HG03175 (cell line): ENCODE measurements around the gene ZBTB7B.

Experiments
- ATAC-seq: cut with Tn5 transposase; IDR thresholded peaks from one replicate; pipeline ENCODE4 v1.9.1; 2021; ENCODE audit warnings: mild to moderate bottlenecking, moderate library complexity; ENCODE audit not compliant: unreplicated experiment

ZBTB7B gene

DNA sequence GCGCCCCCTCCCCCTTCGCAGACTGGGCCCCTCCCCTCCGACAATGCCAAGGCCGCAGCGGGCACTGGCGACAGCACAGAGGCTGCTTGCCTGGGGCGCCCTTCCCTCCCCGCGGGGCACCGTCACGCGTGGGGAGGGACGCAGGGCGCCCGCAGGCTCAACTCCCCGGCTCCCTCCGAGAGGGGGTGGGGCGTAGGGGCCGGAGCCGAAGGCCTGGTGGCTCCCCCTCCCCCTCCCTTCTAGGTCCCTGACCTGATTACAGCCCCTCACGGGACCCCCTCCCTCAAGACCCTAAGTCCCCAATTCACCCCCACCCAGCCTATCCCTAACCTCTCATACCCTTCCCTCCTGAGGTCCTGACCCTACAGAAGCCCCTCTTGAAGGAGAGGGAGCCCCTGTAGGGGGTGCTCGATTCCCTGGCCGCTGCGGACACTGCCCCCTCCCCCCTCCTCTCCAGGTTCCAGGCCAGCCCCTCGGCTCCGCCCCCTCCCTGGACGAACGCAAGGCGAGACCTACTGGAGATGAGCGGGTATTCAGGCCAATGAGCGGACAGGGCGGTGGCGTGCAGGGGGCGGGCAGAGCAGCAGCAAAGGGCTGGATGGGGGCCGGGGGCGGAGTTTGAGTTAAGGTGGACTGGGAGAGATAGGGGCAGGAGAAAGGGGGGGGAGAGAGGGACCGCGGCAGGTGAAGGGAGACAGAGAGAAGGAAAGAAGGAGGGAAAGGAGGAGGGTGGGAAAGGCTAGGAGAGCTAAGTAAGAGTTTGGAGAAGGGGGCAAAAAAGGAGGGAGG lies 733 bp upstream of the ZBTB7B start:
- ATAC-seq: peak; percentile 62

DNA sequence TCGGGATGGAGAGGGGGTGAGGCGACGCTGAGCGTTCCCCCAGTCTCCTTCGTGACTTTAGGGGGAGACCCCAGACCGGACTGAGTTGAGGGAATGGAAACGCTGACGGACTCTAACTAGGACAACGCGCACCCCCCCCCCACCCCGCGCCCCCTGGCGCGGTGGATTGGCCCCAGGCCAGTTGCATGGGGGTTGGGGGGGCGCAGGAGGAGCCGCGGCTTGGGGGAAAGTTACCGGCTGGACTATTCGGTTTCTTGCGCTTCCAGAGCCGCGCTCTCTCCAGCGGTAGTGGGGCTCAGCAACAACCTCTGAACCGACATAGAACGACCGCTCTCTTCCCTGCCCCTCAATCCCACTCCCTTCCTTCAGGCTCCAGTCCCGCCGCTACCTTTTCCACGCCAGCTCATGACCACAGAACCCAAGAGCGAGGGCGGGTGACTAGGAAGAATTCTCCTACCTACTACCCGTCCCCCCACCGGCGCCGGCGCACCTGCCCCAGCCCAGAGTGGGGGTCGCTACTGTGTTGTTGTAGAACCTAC lies 694 bp downstream of the ZBTB7B start:
- ATAC-seq: no peak

DNA sequence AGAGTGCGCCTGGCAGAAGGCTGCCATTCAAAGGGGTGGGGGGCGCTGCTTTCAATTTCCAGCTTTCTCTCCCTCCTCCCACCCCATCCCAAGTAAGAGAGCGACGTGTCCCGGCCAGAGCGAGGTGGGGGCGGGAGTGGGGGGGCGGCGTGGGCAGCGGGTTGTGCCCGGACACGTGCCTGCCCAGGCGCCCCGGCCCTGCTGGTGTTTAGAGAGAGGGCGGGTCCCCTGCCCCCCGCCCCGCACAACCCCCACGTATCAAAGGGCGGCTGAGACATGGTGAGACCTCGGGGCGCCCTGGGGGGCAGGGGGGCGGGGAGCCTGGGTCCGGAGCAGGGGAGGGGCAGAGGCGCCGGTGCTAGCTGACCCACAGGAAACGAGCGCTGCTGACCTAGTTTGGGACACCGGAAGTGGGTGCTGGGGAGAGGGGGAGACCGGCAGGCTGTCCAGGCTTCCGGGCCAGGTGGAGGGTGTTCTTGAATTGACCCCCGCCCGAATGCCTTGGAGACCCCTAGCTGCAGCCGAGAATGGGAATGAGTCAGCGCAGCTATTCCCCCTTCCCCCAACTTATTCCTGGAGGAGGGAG lies 1.3 kb downstream of the ZBTB7B start:
- no peak for ATAC-seq

DNA sequence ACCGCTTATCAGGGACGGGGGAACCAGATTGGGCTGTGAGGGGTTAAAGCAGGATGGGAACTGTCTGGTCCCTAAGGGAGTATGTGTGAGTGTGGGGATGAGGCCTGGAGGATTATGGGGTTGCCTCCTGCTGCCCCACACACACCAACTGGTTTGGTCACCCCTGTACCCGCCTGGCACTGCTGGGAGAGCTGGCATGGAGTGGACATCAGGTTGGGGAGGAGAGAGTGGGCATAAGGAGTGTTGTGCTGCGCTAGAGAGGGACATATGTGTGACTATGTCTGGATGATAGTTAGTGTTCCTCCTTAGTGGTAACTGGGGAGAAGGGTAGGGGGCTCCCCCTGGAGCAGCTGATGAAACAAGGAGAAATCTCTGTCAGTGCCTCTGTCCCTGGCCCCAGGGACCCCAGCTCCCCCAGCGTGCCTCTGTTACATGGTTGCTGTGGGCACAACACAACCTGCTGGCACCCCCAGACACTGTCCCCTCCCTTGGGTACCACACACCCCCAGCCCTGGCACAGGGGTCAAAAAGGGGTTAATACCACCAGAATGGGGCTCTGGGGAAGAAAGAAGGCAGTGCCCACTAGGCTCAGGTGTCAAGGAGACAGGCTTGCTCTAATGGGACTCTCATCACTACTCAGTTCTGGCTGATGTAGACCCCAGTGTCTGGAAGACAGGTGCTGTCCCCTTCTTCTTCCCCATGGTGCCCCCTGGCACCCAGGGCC lies 1.9 kb downstream of the ZBTB7B start:
- no peak for ATAC-seq

DNA sequence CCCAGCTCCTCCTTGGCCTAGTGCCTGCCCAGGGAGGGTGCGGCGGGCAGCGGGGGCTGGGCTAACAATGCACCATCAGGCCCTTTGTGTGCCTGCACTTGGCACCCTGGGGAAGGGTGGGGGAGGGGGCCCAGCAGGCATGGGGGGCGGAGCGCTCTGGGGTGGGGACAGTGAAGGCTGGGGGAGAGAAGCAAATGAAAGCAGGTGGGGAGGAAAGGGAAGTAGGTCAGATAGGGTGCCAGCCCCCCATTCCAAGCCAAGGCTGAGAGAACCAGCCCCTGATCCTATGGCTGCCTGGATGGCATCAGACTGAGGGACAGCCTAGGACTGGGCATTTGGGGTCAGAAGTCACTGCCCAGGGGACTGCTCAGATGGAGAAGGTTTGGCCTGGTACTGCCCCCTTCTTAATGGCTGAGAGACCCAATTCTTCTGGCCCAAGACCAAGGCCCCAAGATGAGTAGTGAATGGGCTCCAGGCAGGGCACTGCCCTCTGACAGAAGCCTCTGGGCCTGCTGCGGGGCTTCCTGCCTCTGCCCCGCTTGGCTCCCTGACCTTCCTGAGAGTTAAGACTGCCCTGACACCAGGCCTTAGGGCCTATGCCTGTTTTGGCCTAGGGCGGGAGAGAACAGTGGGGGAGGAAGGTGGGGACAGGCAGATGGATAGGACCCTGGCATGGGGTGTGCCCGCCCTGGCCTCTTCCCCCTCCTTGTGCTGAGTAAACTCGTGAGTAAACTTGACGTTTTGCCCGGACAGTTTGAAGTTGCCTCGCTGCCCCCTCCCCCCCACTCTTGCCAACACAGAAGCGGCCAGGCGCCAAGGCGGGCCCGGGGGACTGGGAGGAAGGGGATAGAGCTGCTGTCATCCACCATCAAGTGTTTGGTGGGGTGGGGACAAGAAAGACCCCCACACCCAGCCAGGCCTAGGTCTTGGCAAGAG lies 2.7 kb downstream of the ZBTB7B start:
- no peak for ATAC-seq

- no peak for ATAC-seq
Observed at GRCh38 chr1:155006601-155007101, 4.0 kb downstream of the ZBTB7B start.

GRCh38 chr1:155007251-155007828 lies 4.7 kb downstream of the ZBTB7B start:
- no peak for ATAC-seq

GRCh38 chr1:155008015-155008941 lies 5.7 kb downstream of the ZBTB7B start:
- no peak for ATAC-seq

GRCh38 chr1:155009221-155009711 lies 6.7 kb downstream of the ZBTB7B start:
- ATAC-seq: no peak

DNA sequence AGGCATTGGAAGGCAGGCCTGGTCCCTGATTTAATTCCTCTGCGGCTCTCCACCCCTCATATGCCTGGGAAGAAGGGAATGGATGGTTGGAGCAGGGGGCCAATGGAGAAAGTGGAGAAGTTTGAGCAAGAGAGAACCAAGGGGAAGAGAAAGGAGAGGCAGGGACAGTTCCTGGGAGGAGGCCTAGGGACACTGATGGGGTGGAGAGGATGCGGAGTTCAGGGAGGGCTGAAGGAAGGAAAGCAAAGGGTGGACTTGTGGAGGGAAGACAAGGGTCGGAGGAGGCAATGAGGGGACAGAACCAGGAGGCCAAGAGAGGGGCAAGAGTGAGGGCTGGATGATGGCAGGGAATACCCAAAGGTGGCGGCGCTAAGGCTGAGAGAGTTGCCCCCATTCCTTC lies 7.1 kb downstream of the ZBTB7B start:
- ATAC-seq: no peak

GRCh38 chr1:155010211-155010918 lies 7.8 kb downstream of the ZBTB7B start:
- ATAC-seq: no peak

- no peak for ATAC-seq
Observed at GRCh38 chr1:155011004-155011416, 8.4 kb downstream of the ZBTB7B start.

DNA sequence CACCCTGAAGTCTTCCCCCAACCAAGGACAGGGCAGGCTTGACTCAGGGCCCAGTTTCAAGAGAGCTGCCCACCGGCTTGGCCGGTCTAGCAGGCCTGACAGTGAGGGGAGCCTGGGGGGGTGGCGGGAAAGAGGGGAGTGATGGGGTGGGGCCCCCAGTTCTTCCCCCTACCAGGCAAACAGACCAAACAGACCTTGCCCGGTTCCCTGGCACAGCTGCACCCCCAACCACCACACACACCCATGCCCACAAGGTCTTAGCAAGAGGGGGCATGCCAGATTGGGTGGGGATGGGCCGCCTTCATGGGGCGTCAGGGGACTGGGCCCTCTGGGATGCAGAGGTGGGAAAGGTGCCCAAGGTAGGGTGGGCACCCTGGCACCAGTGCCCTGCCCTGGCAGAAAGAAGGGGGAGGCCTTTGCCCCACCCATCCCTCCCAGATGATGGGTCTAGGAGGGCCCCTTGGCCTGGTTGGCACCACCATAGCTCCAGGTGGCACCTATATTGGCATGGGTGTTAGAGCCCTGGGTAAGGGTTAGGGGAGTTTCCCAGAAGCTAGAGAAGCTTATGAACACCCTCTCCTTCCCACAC lies 8.9 kb downstream of the ZBTB7B start:
- ATAC-seq: no peak

DNA sequence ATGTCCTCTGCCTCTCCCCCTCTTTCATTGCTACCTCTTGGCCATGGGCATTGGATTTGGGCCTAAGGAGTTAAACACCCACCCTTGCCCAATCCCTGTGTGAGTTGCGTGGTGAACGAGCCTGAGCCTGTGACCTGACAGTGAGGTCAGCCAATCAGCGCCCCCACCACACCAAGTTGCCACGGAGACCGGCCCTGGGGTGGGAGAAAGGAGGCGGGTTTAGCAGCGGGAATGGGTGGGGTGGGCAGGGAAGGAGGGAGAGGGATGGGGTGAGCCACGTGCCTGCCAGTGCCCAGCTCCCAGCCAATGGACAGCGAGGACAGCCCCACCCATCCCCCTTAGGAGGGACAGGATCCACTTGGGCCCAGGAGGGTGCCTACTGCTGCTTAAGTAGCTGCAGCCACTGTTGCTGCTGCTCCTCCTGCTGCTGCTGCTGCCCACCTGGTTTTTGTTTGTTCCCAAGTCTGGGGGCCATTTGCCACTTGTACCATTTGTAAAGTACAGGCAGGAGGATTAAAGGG lies 9.5 kb downstream of the ZBTB7B start:
- ATAC-seq: no peak

DNA sequence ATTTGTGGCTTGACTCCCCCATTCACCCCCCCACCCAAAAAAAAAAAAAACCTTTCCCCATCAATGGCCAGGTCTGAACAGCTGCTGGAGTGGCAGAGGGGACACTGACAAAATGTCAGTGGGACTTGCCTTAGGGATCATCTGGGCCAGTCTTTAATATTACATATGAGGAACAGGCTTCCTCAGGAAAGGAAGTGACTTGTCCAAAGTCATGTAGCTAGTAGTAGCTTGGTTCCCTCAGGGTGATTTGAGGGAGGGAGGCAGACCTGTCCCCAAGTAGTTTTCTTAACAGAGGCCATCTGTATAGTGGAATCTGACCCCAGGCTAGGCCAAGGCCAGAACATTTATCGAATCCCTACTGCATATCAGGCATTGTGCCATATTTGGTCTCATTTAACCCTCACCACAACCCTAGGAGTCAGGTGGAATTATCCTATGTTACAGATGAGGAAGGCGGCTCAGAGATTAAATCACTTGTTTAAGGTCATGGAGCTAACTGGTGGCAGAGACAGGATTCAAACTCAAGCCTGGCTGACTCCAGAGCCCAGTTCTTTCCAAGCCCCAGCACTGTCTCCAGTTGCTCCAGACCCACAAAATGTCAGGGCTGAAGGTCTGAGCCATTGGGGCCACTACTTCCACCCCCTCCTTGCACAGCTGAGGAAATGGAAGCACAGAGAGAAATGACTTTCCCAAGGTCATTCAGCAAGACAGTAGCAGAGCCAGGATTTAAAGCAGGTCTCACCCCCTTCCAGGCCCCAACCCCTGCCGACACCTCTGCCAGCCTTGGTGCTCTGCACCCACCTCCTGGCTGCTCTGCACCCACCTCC lies 10.4 kb downstream of the ZBTB7B start:
- no peak for ATAC-seq

DNA sequence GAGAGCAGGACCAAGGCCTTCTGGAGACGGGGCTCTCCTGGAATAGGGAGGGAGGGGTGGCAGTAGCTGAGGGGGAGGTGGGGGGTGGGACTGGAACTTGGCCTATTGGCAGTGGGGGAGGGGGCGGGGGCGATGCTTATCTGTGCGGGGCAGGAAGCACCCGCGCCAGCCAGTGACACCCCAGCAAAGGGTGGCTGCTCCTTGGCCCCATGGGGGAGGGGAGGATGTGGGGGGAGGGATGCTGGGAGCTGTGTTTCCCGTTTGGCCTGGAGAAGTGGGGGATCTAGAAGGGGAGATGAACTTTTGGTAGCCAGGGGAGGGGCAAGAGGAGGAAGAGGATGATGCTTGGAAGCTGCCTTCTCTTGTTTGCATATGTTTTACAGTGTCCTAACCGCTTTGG lies 11.0 kb downstream of the ZBTB7B start:
- ATAC-seq: no peak
